SK-N-MC (cell line): ENCODE results near the gene PLCZ1.

Experiments used
- EZH2 ChIP-seq: fragments of 200-600 bp; sonication (generic); IDR thresholded peaks from one replicate; pipeline ENCODE4 v1.6.1; 2017; ENCODE audit warnings: antibody characterized with exemption
- FOXP2 ChIP-seq: optimal IDR thresholded peaks from 2 replicates; pipeline ENCODE3; 2011; ENCODE audit warnings: mild to moderate bottlenecking, moderate library complexity; ENCODE audit not compliant: insufficient read depth; ENCODE audit errors: extremely low read length, control extremely low read depth
- POLR2AphosphoS5 ChIP-seq: IDR thresholded peaks from 2 replicates; pipeline ENCODE4 v1.6.1; 2012; ENCODE audit warnings: mild to moderate bottlenecking, low read depth, low read length, borderline replicate concordance

DNA sequence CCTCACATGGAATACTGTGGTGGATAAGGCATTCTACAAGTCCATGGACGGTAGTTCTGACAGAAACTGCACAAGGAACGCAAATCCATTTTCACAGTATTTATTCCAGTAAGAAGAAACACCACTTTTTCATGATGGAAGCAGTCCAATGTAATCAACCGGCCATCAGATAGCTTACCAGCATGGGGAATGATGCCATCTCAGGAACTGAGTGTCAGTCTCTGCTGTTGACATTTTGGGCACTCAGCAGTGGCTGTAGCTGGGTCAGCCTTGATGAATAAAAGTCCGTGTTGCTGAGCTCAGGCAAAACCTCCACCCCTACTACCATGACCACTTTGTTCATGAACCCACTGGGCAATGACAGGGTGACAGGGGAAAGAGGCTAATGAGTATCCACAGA lies 103.4 kb downstream of the PLCZ1 start:
- TF ChIP-seq EZH2 (no peak), POLR2AphosphoS5 (no peak), FOXP2 (no peak)
